Head of caudate nucleus (tissue), 42 donors: ENCODE results near the gene ELF1.
"Not testable (repeated sequence)": the region's sequence is repeated elsewhere in the genome, so short reads cannot be mapped to it uniquely, and the experiment has no call there.

ENCODE experiments used
- DNase-seq, 42 donors: peaks; one replicate each; pipeline versions ENCODE4 v3.0.0 to v3.0.0-alpha.2; 2020 to 2021; ENCODE audit warnings: mixed read lengths in 7 of 42
- intact Hi-C: fragments of 100-400 bp; cut with DNase I; formaldehyde crosslinking; loops from one replicate; pipeline ENCODE4 v1.15.0; 2022

Gene ELF1

DNA sequence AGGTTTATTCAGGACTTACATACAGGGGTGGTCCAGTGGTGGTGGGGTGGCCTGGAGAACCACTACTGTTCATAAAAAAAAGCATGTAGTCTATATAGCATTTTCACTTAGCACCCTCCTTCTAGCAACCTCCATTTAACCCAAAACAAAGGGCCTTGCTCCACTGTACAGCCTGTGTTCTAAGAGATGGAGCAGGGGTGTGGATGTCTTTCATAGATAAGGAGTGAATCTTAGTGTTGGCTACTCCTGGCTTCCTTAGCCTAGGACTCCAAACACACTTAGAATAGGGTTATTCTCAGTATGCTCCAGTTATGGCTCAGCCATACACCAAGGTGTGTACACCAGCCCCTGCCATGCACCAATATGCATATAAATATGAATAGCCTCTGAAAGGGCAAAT lies 95.2 kb downstream of the ELF1 start:
- DNase-seq, result no peak
- intact Hi-C loops, result loop anchor here (5.0 to 10.0 kb wide), 4 partner anchors 71 to 208 kb away; partner anchors contain the start of genes KBTBD6, MRPS31 and WBP4

DNA sequence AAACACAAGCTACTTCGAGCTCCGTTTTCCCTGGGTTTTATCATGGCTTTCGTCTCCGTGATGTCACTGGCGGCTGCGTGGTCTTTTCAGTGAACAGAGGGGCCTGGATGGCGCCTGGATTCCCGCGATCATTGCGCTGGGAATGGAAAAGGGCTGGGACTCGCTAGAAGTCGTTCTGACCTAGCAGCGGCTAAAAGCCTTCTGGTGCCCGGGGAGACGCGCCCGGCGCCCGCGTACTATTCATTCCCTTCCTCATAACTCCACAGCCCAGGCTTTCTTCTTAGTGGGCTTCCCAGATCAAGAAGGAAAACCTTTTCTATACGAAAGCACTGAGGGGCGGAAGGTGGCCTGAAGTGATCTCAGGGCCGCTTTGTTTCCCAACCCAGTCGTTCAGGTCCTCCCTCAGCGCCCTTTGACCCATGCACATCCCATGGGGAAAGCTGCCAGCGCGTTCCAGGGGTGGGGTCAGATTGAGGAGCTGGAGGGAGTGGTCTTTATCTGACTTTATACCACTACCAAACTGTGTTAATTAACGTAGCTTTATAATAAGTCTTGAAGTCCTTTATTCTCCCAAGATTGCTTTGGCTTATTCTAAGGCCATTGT lies 96.6 kb downstream of the ELF1 start:
- intact Hi-C loops, result loop anchor here (5.0 to 10.0 kb wide), 4 partner anchors 72 to 210 kb away; partner anchors contain the start of genes KBTBD6, MRPS31 and WBP4
- peak in 2 of 42 donors; percentile 18 to 20 for DNase-seq

DNA sequence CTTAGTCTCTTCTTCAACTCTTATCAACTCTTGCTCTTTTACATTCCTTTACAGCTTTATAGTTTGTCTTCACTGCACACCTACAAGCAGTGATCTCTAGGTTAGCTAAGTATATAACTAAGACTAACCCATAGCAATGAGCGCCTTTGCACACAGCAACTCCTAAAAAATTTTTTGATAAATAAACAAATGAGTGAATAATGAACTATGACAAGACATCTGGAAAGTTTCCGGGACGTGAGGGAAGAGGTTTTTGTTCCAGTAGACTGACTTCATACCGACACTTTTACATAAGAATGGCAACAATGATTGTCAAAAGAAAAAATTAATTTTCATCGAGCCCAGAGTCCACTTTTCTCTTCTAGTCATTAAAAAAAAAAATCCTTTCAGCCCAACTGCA lies 98.3 kb downstream of the ELF1 start:
- intact Hi-C loops, result loop anchor here (5.0 to 10.0 kb wide), 4 partner anchors 74 to 211 kb away; partner anchors contain the start of genes KBTBD6, MRPS31 and WBP4

DNA sequence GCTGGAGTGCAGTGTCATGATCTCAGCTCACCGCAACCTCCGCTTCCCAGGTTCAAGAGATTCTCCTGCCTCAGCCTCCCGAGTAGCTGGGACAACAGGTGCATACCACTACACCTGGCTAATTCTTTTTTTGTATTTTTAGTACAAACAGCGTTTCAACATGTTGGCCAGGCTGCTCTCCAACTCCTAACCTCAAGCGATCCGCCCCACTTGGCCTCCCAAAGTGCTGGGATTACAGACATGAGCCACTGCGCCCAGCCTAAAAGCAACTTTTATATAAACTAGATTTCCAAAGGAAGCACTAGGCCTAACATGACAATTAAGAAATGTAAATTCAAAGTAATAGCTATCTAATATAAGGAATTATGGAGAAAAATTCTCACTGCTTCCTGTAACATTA lies 99.2 kb downstream of the ELF1 start:
- intact Hi-C loops, result loop anchor here (5.0 to 10.0 kb wide), 4 partner anchors 75 to 212 kb away; partner anchors contain the start of genes KBTBD6, MRPS31 and WBP4
- DNase-seq, result not testable (repeated sequence)

More for the DNA sequence above, 98.3 kb downstream of the ELF1 start:
- DNase-seq, result no peak

DNA sequence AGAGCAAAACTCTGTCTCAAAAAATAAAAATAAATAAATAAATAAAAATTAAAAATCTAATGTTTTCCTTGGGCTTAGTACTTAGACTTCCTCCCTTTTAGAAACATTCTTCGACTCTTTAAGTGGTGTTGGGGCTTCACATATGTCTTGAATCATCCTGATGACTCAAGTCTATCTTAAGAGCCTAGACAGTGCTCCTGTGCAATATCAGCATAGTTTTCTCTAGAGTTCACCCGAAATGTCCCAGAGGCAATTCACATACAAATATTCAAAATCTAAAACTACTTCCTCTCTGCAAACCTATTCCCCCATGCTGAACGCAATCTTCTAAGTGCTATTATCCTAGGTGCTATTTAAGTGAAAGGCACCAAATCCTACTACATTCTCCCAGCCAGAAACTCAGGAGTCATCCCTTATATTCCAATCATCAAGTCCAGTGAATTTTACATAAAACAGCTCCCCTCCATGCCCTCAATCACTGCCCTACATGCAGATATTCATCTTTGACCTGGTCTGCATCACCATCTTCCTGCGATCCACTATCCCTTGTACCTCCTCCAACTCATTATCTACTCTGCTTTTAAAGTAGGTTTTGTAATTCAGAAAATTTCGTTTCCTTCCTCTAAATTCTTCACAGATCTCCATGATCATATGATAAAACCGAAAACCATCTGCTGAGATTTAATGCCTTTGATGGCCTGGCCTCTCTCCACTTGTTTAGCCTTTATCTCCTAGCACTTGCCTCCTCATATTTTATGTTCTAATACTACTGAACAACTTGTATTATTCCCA lies 102.7 kb downstream of the ELF1 start:
- DNase-seq, result no peak
- intact Hi-C loops, result no loop called here

DNA sequence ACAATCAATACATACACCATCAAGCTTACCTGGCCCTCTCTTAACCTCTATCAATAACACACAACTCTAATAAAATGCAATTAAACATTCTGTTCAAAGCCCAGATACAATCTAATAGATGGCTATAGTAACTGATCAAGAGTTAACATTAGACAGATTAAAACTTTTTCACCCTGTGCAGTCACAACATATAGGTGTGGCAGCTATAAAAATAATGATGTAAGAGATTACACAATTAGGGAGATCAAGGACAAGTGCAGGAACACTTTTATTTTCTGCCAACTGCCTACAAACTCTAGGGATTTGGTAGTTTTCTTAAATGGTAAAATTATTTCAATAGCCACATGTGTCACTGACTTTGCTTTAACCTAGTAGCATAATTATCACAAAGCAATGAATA lies 104.3 kb downstream of the ELF1 start:
- DNase-seq, intact Hi-C loops: not testable (repeated sequence)

DNA sequence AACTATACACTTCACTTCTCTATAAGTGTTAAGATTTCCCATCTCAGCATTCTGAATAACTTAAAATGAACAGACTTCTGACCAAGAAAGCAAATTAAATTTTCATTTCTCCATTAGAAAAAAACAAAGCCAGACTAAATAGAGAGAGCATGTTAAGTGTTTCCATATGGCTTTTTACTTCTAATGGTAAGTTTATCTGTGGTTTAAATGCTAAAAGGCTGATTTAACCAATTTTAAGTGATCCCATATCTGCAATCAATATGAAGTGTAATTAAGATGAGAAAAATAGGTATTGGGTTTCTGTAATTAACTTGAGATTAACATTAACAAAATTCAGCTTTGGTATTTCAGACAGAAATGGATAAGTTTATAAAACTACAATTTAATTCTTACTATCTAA lies 107.8 kb downstream of the ELF1 start:
- intact Hi-C loops, result no loop called here
- no peak for DNase-seq

DNA sequence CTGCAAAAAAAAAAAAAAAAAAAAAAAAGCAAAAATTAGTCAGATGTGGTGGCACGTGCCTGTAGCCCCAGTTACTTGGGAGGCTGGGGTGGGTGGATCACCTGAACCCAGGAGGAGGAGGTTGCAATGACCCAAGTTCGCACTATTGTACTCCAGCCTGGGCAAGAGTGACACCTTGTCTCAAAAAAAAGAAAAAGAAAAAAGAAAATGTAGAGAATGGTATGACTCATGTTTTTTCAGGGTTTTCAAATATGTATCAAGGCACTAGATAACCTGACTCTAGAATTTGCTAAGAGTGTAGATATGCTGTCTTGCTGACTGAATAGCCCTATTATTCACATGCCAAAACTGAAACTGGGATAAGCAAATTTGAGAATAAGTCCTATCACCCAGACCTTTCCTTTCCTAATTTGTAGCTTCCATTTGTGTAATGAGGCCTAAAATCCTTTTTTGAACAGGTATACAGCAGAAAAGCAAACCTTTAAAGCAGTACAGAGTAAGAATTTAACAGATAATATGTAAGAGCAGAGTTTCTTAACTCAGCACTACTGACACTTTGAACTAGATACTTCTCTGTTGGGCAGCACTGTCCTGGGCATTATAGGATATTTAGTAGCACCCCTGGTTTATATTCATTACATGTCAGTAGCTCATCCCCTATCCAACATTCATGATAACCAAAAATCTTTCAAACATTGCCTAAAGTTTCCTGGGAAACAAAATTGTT lies 108.6 kb downstream of the ELF1 start:
- intact Hi-C loops, result no loop called here
- no peak for DNase-seq

DNA sequence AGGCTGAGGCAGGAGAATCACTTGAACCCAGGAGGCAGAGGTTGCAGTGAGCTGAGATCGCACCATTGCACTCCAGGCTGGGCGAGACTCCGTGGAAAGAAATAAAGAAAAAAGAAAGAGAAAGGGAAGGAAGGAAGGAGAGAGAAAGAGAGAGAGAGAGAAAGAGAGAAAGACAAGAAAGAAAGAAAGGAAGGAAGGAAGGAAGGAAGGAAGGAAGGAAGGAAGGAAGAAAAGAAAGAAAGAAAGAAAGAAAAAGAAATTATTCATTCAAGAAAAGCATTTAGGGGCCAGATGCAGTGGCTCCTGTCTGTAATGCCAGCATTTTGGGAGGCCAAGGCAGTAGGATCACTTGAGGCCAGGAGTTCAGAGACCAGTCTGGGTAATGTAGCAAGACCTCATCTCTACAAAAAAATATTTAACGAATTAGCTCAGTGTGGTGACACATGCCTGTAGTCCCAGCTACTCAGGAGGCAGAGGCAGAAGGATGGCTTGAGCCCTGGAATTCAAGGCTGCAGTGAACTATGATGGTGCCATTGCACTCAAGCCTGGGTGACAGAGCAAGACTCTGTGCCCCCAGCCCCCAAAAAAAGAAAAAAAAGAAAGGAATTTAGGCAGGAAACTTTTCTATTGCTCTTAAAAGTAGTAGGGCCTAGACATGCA lies 109.4 kb downstream of the ELF1 start:
- intact Hi-C loops, DNase-seq: not testable (repeated sequence)

DNA sequence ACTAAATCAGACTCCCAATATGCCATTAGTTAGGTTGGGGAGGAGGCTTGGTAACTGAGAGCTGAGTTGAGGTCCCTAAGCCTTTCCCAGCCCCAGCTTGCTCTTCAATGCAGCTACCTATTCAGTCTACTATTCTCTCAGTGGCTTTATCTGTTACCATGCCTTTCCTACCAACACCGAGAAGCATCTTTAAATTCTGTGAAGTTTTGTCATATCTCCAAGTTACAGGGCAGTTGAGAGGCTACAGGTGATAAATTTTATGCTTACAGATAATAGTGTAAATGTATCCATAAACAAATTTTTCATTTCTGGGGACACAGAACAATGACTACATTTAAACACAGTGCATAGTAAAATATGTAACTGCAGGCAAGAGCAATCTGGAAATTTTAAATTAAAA lies 110.6 kb downstream of the ELF1 start:
- intact Hi-C loops, result no loop called here
- no peak for DNase-seq

DNA sequence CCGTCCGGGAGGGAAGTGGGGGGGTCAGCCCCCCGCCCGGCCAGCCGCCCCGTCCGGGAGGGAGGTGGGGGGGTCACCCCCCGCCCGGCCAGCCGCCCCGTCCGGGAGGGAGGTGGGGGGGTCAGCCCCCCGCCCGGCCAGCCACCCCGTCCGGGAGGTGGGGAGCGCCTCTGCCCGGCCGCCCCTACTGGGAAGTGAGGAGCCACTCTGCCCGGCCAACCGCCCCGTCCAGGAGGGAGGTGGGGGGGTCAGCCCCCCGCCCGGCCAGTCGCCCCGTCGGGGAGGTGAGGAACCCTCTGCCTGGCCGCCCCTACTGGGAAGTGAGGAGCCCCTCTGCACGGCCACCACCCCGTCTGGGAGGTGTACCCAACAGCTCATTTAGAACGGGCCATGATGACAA lies 118.1 kb downstream of the ELF1 start:
- DNase-seq, intact Hi-C loops: not testable (repeated sequence)

DNA sequence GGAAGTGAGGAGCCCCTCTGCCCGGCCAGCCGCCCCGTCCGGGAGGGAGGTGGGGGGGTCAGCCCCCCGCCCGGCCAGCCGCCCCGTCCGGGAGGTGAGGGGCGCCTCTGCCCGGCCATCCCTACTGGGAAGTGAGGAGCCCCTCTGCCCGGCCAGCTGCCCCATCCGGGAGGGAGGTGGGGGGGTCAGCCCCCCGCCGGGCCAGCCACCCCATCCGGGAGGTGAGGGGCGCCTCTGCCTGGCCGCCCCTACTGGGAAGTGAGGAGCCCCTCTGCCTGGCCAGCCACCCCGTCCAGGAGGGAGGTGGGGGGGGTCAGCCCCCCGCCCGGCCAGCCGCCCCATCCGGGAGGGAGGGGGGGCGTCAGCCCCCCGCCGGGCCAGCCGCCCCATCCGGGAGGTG lies 118.5 kb downstream of the ELF1 start:
- intact Hi-C loops, DNase-seq: not testable (repeated sequence)

DNA sequence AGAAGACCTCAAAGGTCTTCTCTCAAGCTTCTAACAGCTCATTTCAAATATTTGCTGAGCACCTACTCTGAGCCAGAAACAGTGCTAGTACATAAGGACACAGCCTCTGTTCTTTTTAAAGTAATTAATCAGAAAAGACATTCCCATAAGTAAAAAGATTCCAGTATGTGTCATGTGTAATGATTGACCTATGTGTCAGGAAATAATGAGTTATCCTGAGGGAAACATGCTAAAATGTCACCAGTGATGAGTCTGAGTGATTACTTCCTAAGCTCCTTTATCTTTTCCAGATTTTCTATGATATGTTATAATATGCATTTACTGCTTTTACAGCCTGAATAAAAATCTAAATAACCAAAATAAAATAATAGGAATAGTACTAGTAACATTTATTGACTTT lies 122.1 kb downstream of the ELF1 start:
- intact Hi-C loops, result no loop called here

DNA sequence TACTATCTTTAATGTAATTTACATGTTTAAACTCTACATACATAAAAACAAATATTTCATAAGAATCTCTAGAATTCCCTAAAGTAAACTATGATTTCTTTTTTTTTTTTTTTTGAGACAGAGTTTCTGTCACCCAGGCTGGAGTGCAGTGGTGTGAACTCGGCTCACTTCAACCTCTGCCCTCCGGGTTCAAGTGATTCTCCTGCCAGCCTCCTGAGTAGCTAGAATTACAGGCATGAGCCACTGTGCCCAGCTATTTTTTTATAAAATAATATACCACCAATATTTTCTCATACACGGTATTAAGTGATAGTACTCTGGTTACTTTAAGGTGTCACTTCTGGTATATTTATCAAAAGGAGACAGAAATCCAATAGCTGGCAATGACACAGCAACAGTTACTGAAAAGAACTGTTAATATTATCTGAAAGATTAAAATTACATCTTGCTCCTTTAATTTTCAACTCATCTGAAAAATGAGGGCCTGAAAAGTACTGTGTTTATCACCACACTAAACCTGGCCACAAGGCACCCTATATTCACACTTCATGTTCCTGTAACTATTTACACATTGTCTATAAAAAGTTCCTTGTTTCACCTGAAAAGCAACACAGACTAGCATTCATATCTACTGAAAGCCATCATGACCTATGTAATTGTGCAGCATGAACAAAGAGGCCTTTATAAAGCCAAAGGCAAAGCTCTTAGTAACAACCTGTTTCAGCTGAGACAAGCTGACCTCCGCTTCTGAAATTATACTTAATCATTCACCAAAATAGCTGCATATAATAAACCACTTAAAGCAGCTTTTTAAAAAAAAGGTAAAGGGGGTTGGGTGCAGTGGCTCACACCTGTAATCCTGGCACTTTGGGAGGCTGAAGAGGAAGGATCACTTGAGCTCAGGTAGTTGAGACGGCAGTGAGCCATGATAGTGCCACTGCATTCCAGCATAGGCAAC lies 123.6 kb downstream of the ELF1 start:
- intact Hi-C loops, result no loop called here
- DNase-seq, result no peak

More for the DNA sequence above, 122.1 kb downstream of the ELF1 start:
- no peak for DNase-seq

DNA sequence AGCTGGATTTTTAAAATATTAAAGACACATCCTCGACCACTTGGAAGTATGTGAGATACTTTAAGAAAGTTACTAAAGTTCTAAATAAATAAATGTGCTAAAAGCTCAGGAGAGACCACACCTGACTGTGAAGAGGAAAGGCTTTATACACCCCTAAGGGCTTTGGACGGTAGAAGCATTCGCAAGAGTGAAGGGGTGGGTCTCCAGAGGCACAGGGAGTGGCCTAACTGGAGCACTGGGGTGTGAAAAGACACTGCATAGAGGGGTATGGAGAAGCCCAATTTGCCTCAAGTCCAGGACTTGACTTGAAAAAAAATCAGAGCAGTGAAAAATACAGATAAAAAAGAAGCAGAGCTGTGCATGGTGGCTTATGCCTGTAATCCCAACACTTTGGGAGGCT lies 125.5 kb downstream of the ELF1 start:
- intact Hi-C loops, result not testable (repeated sequence)

DNA sequence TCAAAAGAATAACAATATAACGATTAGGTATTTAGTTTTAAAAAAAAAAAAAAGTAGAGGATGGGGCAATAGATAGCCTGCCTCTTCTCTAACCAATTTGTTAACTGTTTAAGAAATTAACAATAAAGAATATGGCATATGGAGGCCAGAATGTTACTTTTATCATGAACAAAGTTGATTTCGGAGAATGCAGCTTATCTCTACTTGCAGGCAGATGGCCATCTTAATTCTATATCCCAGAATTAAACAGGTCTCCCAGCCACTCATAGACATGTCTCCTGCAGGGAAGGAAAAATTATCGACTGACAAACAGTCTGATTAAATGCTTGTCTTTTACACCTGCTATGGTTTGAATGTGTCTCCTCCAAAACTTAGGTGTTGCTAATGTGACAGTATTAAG lies 133.1 kb downstream of the ELF1 start:
- no peak for DNase-seq
- intact Hi-C loops, result no loop called here

More for the DNA sequence above, 125.5 kb downstream of the ELF1 start:
- not testable (repeated sequence) for DNase-seq

DNA sequence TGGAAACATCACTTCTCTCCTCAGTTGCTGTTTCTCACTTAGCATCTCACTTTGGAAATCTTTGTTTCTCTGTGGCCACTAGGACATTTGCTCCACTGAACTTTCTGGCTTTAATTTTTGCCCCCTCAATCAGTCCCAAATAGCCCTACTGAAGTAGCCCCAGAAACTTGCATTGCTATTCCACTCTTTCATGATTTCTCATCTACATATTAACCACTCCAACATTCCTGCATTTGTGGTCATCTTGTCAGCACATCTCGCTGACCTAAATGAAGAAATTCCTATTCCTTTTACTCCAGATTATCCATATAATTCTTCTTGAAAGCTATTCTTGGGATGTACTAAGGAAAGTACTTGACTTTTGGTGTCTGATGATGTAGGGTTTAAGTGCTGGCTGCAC lies 134.9 kb downstream of the ELF1 start:
- intact Hi-C loops, DNase-seq: not testable (repeated sequence)
